IPS-18a (cell line): ENCODE results near the gene OAF.

ENCODE experiments used
- H3K27ac ChIP-seq: one replicate; pipeline ENCODE4 v1.5.1; 2013; ENCODE audit warnings: low read length
- H3K27me3 ChIP-seq: one replicate; pipeline ENCODE4 v1.6.1; 2013; ENCODE audit warnings: mild to moderate bottlenecking, low read length; ENCODE audit not compliant: control insufficient read depth, insufficient read depth
- H3K36me3 ChIP-seq: one replicate; pipeline ENCODE4 v1.6.1; 2013; ENCODE audit warnings: low read depth, low read length; ENCODE audit not compliant: control insufficient read depth
- H3K4me1 ChIP-seq: one replicate; pipeline ENCODE4 v1.6.1; 2013; ENCODE audit warnings: low read depth, low read length; ENCODE audit not compliant: control insufficient read depth
- H3K4me3 ChIP-seq: one replicate; pipeline ENCODE4 v1.5.1; 2013; ENCODE audit warnings: low read length
- H3K9ac ChIP-seq: one replicate; pipeline ENCODE4 v1.6.1; 2013; ENCODE audit warnings: mild to moderate bottlenecking, low read length, moderate library complexity
- H3K9me3 ChIP-seq: one replicate; pipeline ENCODE4 v1.6.1; 2013; ENCODE audit warnings: low read depth, low read length; ENCODE audit not compliant: control insufficient read depth

Gene OAF

GRCh38 chr11:120256178-120256577 is 45.3 kb downstream of the OAF start:
- H3K9ac ChIP-seq = no peak overlapping the region

GRCh38 chr11:120256779-120257178 is 45.9 kb downstream of the OAF start:
- Histone ChIP-seq H3K27me3 (peaks cover 13% of the 10 kb centered on the region), H3K4me3 (no peak overlapping the region), H3K27ac (no peak overlapping the region), H3K36me3 (no peaks in the 10 kb centered on the region), H3K9me3 (no peaks in the 10 kb centered on the region), H3K4me1 (peaks cover 19% of the 10 kb centered on the region), H3K9ac (no peak overlapping the region)

More at GRCh38 chr11:120256178-120256577, 45.3 kb downstream of the OAF start:
- no peak overlapping the region for H3K4me3 ChIP-seq
- H3K27me3 ChIP-seq = peaks cover 13% of the 10 kb centered on the region
- H3K36me3 ChIP-seq = no peaks in the 10 kb centered on the region
- peaks cover 19% of the 10 kb centered on the region for H3K4me1 ChIP-seq
- H3K27ac ChIP-seq = no peak overlapping the region
- H3K9me3 ChIP-seq = no peaks in the 10 kb centered on the region

- H3K9ac ChIP-seq = no peak overlapping the region
- H3K4me1 ChIP-seq = peaks cover 19% of the 10 kb centered on the region
- no peaks in the 10 kb centered on the region for H3K9me3 ChIP-seq
- no peak overlapping the region for H3K4me3 ChIP-seq
- H3K36me3 ChIP-seq = no peaks in the 10 kb centered on the region
- H3K27me3 ChIP-seq = peaks cover 13% of the 10 kb centered on the region
- H3K27ac ChIP-seq = no peak overlapping the region
Measured at GRCh38 chr11:120257346-120257745, 46.5 kb downstream of the OAF start.

- Histone ChIP-seq H3K4me1 (peaks cover 19% of the 10 kb centered on the region), H3K36me3 (no peaks in the 10 kb centered on the region), H3K27ac (no peak overlapping the region), H3K27me3 (peaks cover 13% of the 10 kb centered on the region), H3K9ac (no peak overlapping the region), H3K9me3 (no peaks in the 10 kb centered on the region), H3K4me3 (no peak overlapping the region)
Measured at GRCh38 chr11:120258661-120259060, 47.8 kb downstream of the OAF start.

GRCh38 chr11:120259241-120259640 is 48.4 kb downstream of the OAF start:
- H3K9me3 ChIP-seq = no peaks in the 10 kb centered on the region
- H3K27ac ChIP-seq = no peak overlapping the region
- H3K27me3 ChIP-seq = peaks cover 10% of the 10 kb centered on the region
- no peaks in the 10 kb centered on the region for H3K36me3 ChIP-seq
- H3K4me3 ChIP-seq = no peak overlapping the region
- H3K9ac ChIP-seq = no peak overlapping the region
- H3K4me1 ChIP-seq = peaks cover 18% of the 10 kb centered on the region

GRCh38 chr11:120259988-120260565 is 49.2 kb downstream of the OAF start:
- Histone ChIP-seq H3K4me1 (peaks cover 10% of the 10 kb centered on the region), H3K36me3 (no peaks in the 10 kb centered on the region), H3K9ac (no peak overlapping the region), H3K27me3 (peaks cover 10% of the 10 kb centered on the region), H3K27ac (no peak overlapping the region), H3K4me3 (no peak overlapping the region), H3K9me3 (no peaks in the 10 kb centered on the region)

GRCh38 chr11:120260616-120261015 is 49.8 kb downstream of the OAF start:
- no peak overlapping the region for H3K27ac ChIP-seq
- H3K9me3 ChIP-seq = no peaks in the 10 kb centered on the region
- no peak overlapping the region for H3K9ac ChIP-seq
- no peak overlapping the region for H3K4me3 ChIP-seq
- H3K27me3 ChIP-seq = peaks cover 9% of the 10 kb centered on the region
- peaks cover 10% of the 10 kb centered on the region for H3K4me1 ChIP-seq
- H3K36me3 ChIP-seq = no peaks in the 10 kb centered on the region

- Histone ChIP-seq H3K9ac (no peak overlapping the region), H3K27ac (no peak overlapping the region), H3K9me3 (no peaks in the 10 kb centered on the region), H3K4me1 (peaks cover 6% of the 10 kb centered on the region), H3K27me3 (peaks cover 2% of the 10 kb centered on the region), H3K4me3 (no peak overlapping the region), H3K36me3 (no peaks in the 10 kb centered on the region)
Measured at GRCh38 chr11:120261321-120261720, 50.5 kb downstream of the OAF start.

- H3K9ac ChIP-seq = no peak overlapping the region
- H3K4me1 ChIP-seq = peaks cover 5% of the 10 kb centered on the region
- no peak overlapping the region for H3K4me3 ChIP-seq
- H3K9me3 ChIP-seq = no peaks in the 10 kb centered on the region
- no peak overlapping the region for H3K27ac ChIP-seq
- no peaks in the 10 kb centered on the region for H3K36me3 ChIP-seq
- H3K27me3 ChIP-seq = no peaks in the 10 kb centered on the region
Measured at GRCh38 chr11:120261931-120262330, 51.1 kb downstream of the OAF start.

GRCh38 chr11:120267319-120267718 is 56.5 kb downstream of the OAF start:
- no peak overlapping the region for H3K4me3 ChIP-seq
- H3K27ac ChIP-seq = no peak overlapping the region
- no peak overlapping the region for H3K9ac ChIP-seq
- H3K36me3 ChIP-seq = no peaks in the 10 kb centered on the region
- H3K4me1 ChIP-seq = peaks cover 5% of the 10 kb centered on the region
- H3K9me3 ChIP-seq = no peaks in the 10 kb centered on the region
- no peaks in the 10 kb centered on the region for H3K27me3 ChIP-seq

- H3K9ac ChIP-seq = no peak overlapping the region
- H3K36me3 ChIP-seq = no peaks in the 10 kb centered on the region
- H3K4me1 ChIP-seq = peaks cover 5% of the 10 kb centered on the region
- H3K27me3 ChIP-seq = no peaks in the 10 kb centered on the region
- no peaks in the 10 kb centered on the region for H3K9me3 ChIP-seq
- no peak overlapping the region for H3K27ac ChIP-seq
- no peak overlapping the region for H3K4me3 ChIP-seq
Measured at GRCh38 chr11:120268686-120269085, 57.9 kb downstream of the OAF start.

GRCh38 chr11:120270386-120270785 is 59.6 kb downstream of the OAF start:
- Histone ChIP-seq H3K27ac (no peak overlapping the region), H3K4me1 (peaks cover 5% of the 10 kb centered on the region), H3K9ac (no peak overlapping the region), H3K4me3 (no peak overlapping the region), H3K36me3 (no peaks in the 10 kb centered on the region), H3K27me3 (no peaks in the 10 kb centered on the region), H3K9me3 (no peaks in the 10 kb centered on the region)
